H9 (cell line): ENCODE results near the gene FUT8. TPM values are rescaled to one million over a fixed set of nuclear protein-coding genes. Genes with fewer than 3 reads are reported as not detected.

Experiments used
- DNase-seq: peaks from one replicate; pipeline ENCODE4 v3.0.0-alpha.2; 2017
- H2AFZ ChIP-seq: one replicate; pipeline ENCODE4 v1.6.1; 2013; ENCODE audit warnings: mild to moderate bottlenecking, low read length, control low read depth, moderate library complexity
- H2AK5ac ChIP-seq: 2 replicates; pipeline ENCODE4 v1.6.1; 2013; ENCODE audit warnings: low read length, control low read depth, mixed read lengths; ENCODE audit not compliant: insufficient read length
- H2BK120ac ChIP-seq: one replicate; pipeline ENCODE4 v1.6.1; 2013; ENCODE audit warnings: low read depth, mild to moderate bottlenecking, low read length, control low read depth, inconsistent platforms; ENCODE audit not compliant: poor library complexity, severe bottlenecking
- H2BK12ac ChIP-seq: 2 replicates; pipeline ENCODE4 v1.6.1; 2013; ENCODE audit warnings: low read length, control low read depth, mixed read lengths, low read depth; ENCODE audit not compliant: insufficient read length
- H2BK15ac ChIP-seq: 2 replicates; pipeline ENCODE4 v1.6.1; 2013; ENCODE audit warnings: low read depth, low read length, control low read depth
- H2BK20ac ChIP-seq: one replicate; pipeline ENCODE4 v1.6.1; 2013; ENCODE audit warnings: low read depth, mild to moderate bottlenecking, low read length, control low read depth, inconsistent platforms; ENCODE audit not compliant: poor library complexity, severe bottlenecking
- H2BK5ac ChIP-seq: 2 replicates; pipeline ENCODE4 v1.6.1; 2013; ENCODE audit warnings: low read length, control low read depth, mixed read lengths; ENCODE audit not compliant: insufficient read length
- H3K14ac ChIP-seq: 2 replicates; pipeline ENCODE4 v1.6.1; 2013; ENCODE audit warnings: low read length, control low read depth; ENCODE audit not compliant: insufficient read depth
- H3K18ac ChIP-seq: 2 replicates; pipeline ENCODE4 v1.6.1; 2013; ENCODE audit warnings: low read depth, mild to moderate bottlenecking, mixed read lengths, low read length, control low read depth; ENCODE audit not compliant: insufficient read length
- H3K23ac ChIP-seq: 2 replicates; pipeline ENCODE4 v1.6.1; 2013; ENCODE audit warnings: low read length, control low read depth, mixed read lengths, low read depth; ENCODE audit not compliant: insufficient read length
- H3K23me2 ChIP-seq: 2 replicates; pipeline ENCODE4 v1.6.1; 2013; ENCODE audit warnings: low read depth, mild to moderate bottlenecking, mixed read lengths, low read length, control low read depth; ENCODE audit not compliant: insufficient read length, poor library complexity, severe bottlenecking
- H3K27ac ChIP-seq: 2 replicates; pipeline ENCODE4 v1.5.1; 2013; ENCODE audit warnings: low read length, control low read depth, mixed read lengths, low read depth; ENCODE audit not compliant: insufficient read length
- H3K27me3 ChIP-seq: 2 replicates; pipeline ENCODE4 v1.6.1; 2013; ENCODE audit warnings: low read length, control low read depth, inconsistent platforms; ENCODE audit not compliant: insufficient read depth
- H3K4ac ChIP-seq: 2 replicates; pipeline ENCODE4 v1.6.1; 2013; ENCODE audit warnings: low read depth, mild to moderate bottlenecking, control low read depth, inconsistent platforms, low read length, moderate library complexity
- H3K4me1 ChIP-seq: 2 replicates; pipeline ENCODE4 v1.6.1; 2013; ENCODE audit warnings: low read length, control low read depth, inconsistent platforms; ENCODE audit not compliant: insufficient read depth
- H3K4me2 ChIP-seq: 2 replicates; pipeline ENCODE4 v1.6.1; 2013; ENCODE audit warnings: low read length, control low read depth, mixed read lengths; ENCODE audit not compliant: insufficient read length, insufficient read depth
- H3K56ac ChIP-seq: 2 replicates; pipeline ENCODE4 v1.6.1; 2013; ENCODE audit warnings: low read depth, mild to moderate bottlenecking, mixed read lengths, low read length, control low read depth; ENCODE audit not compliant: insufficient read length
- H3K79me1 ChIP-seq: 2 replicates; pipeline ENCODE4 v1.6.1; 2013; ENCODE audit warnings: low read depth, mild to moderate bottlenecking, moderate library complexity, low read length, control low read depth, inconsistent platforms; ENCODE audit not compliant: insufficient read depth, poor library complexity, severe bottlenecking
- H3K79me2 ChIP-seq: 2 replicates; pipeline ENCODE4 v1.6.1; 2013; ENCODE audit warnings: low read length, control low read depth, inconsistent platforms; ENCODE audit not compliant: insufficient read depth
- H3K9ac ChIP-seq: 2 replicates; pipeline ENCODE4 v1.6.1; 2013; ENCODE audit warnings: low read length, control low read depth, mixed read lengths; ENCODE audit not compliant: insufficient read length; ENCODE audit errors: extremely low read depth
- H3K9me3 ChIP-seq: one replicate; pipeline ENCODE4 v1.6.1; 2013; ENCODE audit warnings: low read depth, low read length, inconsistent platforms; ENCODE audit not compliant: control insufficient read depth
- H3T11ph ChIP-seq: one replicate; pipeline ENCODE4 v1.6.1; 2013; ENCODE audit warnings: mild to moderate bottlenecking, low read length, control low read depth, inconsistent platforms
- H4K20me1 ChIP-seq: one replicate; pipeline ENCODE4 v1.6.1; 2013; ENCODE audit not compliant: control insufficient read depth, insufficient read length, insufficient read depth
- H4K5ac ChIP-seq: 2 replicates; pipeline ENCODE4 v1.6.1; 2013; ENCODE audit warnings: low read depth, mild to moderate bottlenecking, mixed read lengths, low read length, control low read depth; ENCODE audit not compliant: insufficient read length
- H4K8ac ChIP-seq: replicated peaks from 2 replicates; pipeline ENCODE4 v1.6.1; 2013; ENCODE audit warnings: low read length, control low read depth, mixed read lengths, low read depth; ENCODE audit not compliant: insufficient read length
- H4K91ac ChIP-seq: 2 replicates; pipeline ENCODE4 v1.6.1; 2013; ENCODE audit warnings: low read depth, mild to moderate bottlenecking, moderate library complexity, mixed read lengths, low read length, control low read depth; ENCODE audit not compliant: insufficient read length
- H3K27ac Mint-ChIP-seq, 3 experiments: 2 replicates in 2 of 3; 3 replicates in 1 of 3; pipeline ENCODE4 v1.8.0; 2020 to 2021; ENCODE audit warnings: mixed read lengths in 3 of 3, mild to moderate bottlenecking in 1 of 3, moderate library complexity in 1 of 3
- H3K27me3 Mint-ChIP-seq: 2 replicates; pipeline ENCODE4 v1.8.0; 2021; ENCODE audit warnings: low read depth, mild to moderate bottlenecking, moderate library complexity, mixed read lengths
- H3K36me3 Mint-ChIP-seq, 3 experiments: 2 replicates in 2 of 3; 3 replicates in 1 of 3; pipeline ENCODE4 v1.8.0; 2020 to 2021; ENCODE audit warnings: low read depth in 3 of 3, mixed read lengths in 3 of 3; ENCODE audit not compliant: insufficient read depth in 1 of 3
- H3K4me1 Mint-ChIP-seq, 2 experiments: 2 replicates each; pipeline ENCODE4 v1.8.0; 2020; ENCODE audit warnings: mixed read lengths in 2 of 2
- H3K4me3 Mint-ChIP-seq, 2 experiments: 2 replicates in 1 of 2; 3 replicates in 1 of 2; pipeline ENCODE4 v1.8.0; 2020 to 2021; ENCODE audit warnings: mild to moderate bottlenecking in 2 of 2, mixed read lengths in 2 of 2, moderate library complexity in 1 of 2
- H3K9me3 Mint-ChIP-seq, 2 experiments: 2 replicates in 1 of 2; 3 replicates in 1 of 2; pipeline ENCODE4 v1.8.0; 2020; ENCODE audit warnings: mild to moderate bottlenecking in 2 of 2, mixed read lengths in 2 of 2, moderate library complexity in 1 of 2
- WGBS: extraction: QIAGEN DNeasy Blood & Tissue Kit; methylation state at CpG from one replicate; pipeline ENCODE4 v1.1.7; 2013; ENCODE audit warnings: missing lambda C conversion rate, low lambda C conversion rate, mixed read lengths; ENCODE audit not compliant: insufficient read length; ENCODE audit errors: extremely low coverage; 5-methylcytosine and 5-hydroxymethylcytosine counted together
- total RNA-seq: library from RNA; stranded (reverse); gene quantifications from 2 replicates; pipeline ENCODE4 v1.2.1, GENCODE V29; 2021
- TF ChIP-seq, protein P1 (sequence below): fragments of 200-600 bp; sonication (generic); conservative IDR thresholded peaks from 3 replicates; pipeline ENCODE4 v1.8.0; 2021; ENCODE audit warnings: antibody characterized with exemption, mild to moderate bottlenecking

The FUT8 gene
- total RNA-seq, 1 experiment from 2014 or later: 44.3 TPM

- Histone ChIP-seq H3K27ac (no peak overlapping the region), H2BK12ac (no peak overlapping the region), H3K18ac (peak overlapping the region; percentile 91), H4K20me1 (no peaks in the 10 kb centered on the region), H3K4ac (no peak overlapping the region), H3K27me3 (no peaks in the 10 kb centered on the region), H4K8ac (no peak overlapping the region), H2BK5ac (no peak overlapping the region), H2AK5ac (no peak overlapping the region), H2BK20ac (no peak overlapping the region), H3K79me2 (no peaks in the 10 kb centered on the region), H3K23ac (no peak overlapping the region), H3K79me1 (no peaks in the 10 kb centered on the region), H3K14ac (peak overlapping the region; percentile 83), H3K56ac (no peak overlapping the region), H3K9ac (peak overlapping the region; percentile 72), H3K4me1 (no peaks in the 10 kb centered on the region), H3T11ph (no peak overlapping the region), H2BK15ac (no peak overlapping the region), H2AFZ (no peak overlapping the region), H4K5ac (no peak overlapping the region), H3K4me2 (peak overlapping the region; percentile 93), H3K23me2 (peaks cover 10% of the 10 kb centered on the region), H4K91ac (no peak overlapping the region), H3K9me3 (no peaks in the 10 kb centered on the region), H2BK120ac (no peak overlapping the region)
- DNase-seq: peak; percentile 62
- no CpG with 5 or more reads among the region's 87 CpGs for whole genome bisulfite sequencing
- TF ChIP-seq, protein P1, sequence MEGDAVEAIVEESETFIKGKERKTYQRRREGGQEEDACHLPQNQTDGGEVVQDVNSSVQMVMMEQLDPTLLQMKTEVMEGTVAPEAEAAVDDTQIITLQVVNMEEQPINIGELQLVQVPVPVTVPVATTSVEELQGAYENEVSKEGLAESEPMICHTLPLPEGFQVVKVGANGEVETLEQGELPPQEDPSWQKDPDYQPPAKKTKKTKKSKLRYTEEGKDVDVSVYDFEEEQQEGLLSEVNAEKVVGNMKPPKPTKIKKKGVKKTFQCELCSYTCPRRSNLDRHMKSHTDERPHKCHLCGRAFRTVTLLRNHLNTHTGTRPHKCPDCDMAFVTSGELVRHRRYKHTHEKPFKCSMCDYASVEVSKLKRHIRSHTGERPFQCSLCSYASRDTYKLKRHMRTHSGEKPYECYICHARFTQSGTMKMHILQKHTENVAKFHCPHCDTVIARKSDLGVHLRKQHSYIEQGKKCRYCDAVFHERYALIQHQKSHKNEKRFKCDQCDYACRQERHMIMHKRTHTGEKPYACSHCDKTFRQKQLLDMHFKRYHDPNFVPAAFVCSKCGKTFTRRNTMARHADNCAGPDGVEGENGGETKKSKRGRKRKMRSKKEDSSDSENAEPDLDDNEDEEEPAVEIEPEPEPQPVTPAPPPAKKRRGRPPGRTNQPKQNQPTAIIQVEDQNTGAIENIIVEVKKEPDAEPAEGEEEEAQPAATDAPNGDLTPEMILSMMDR: no peak
- H3K27me3 Mint-ChIP-seq: peaks cover 4% of the 10 kb centered on the region
- H3K4me1 Mint-ChIP-seq: peaks cover 23 to 27% of the 10 kb centered on the region in 2 experiments
- peak overlapping the region in 2 of 3 experiments; percentile 58 to 74; a peak in 5 of 7 replicates for H3K27ac Mint-ChIP-seq
- H3K9me3 Mint-ChIP-seq: no peaks in the 10 kb centered on the region; a peak in 1 of 5 replicates
- peak overlapping the region; percentile 83 to 91 for H3K4me3 Mint-ChIP-seq
- H3K36me3 Mint-ChIP-seq: peaks cover 0 to 2% (median 0%) of the 10 kb centered on the region in 3 experiments; a peak in 1 of 7 replicates
Measured at GRCh38 chr14:65412856-65413738, 567 bp downstream of the FUT8 start.
